ENCODE measurements around the gene P2RX6.
"Not testable (repeated sequence)": the region's sequence is repeated elsewhere in the genome, so short reads cannot be mapped to it uniquely, and the experiment has no call there.

The P2RX6 gene

DNA sequence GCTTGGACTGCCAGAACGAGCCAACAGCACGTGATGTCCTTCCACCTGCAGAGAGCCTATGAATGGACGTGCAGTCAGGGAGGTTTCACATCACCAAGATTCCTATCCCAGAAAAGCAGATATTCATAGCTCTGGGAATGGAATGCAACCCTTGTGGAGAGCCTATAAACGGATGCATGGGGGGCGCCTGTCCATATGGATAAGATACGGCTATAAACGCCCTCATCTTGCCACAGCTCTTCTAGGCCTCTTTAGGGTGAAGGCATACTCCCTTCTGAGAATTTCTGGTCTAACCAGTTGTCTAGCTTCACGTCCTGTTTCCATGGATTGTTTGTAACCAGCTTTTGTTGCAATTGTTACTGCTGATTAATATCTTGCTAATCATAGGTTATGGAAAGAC lies 56.8 kb downstream of the P2RX6 start:
- not testable (repeated sequence) for FAIRE-seq; DNase-seq (ENCODE audit: insufficient read length, low spot score)

- DNase-seq (ENCODE audit: insufficient read length, low spot score): no peak
- no peak for FAIRE-seq
These were observed 58.1 kb downstream of the P2RX6 start for GRCh38 chr22:21073023-21073422.

DNA sequence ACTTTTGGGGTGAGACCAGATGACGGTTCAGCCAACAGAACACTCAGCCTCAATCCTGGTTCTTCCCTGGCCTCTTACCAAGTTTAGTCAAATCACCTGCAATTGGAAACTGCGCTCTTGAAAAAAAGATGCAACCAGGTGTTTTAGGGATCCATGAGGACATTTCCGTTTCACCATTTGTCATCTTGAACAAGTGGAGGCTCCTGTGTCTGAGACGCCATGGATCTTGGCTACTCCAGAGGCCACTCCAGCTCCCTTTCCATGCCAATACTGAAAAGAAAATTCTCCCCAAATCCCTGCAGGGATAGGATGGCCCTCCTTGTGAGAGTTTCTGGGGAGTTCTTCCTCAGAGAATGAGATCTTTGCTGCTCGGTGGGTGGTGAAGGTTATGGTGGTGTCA lies 58.5 kb downstream of the P2RX6 start:
- DNase-seq (ENCODE audit: insufficient read length, low spot score) (no peak), FAIRE-seq (no peak)

GRCh38 chr22:21074102-21074715 lies 59.2 kb downstream of the P2RX6 start:
- FAIRE-seq (no peak), DNase-seq (ENCODE audit: insufficient read length, low spot score) (peak; percentile 33)

DNA sequence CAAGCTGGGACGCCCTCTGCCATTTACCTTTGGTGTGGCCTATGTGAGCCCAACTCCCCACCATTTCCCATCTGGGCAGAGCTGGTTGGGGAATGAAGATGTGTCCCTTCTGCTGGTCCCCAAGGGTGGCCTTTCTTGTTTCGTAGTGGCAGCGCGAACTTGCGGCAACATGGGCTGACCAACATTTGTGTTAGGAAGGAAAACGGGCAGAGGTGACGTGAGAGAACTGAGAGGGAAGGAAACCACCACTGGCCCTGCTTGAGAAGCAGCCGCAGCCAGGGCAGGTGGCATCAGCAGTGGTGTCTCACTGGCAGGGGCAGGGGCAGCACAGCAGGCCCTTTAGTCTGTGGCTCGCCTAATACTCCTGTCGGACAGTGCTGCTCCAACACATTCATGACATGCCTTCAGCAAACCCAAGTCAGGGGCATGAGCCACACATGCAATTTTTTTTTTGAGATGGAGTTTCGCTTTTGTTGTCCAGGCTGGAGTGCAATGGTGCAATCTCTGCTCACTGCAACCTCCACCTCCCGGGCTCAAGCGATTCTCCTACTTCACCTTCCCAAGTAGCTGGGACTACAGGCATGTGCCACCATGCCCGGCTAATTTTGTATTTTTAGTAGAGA lies 60.7 kb downstream of the P2RX6 start:
- DNase-seq (ENCODE audit: insufficient read length, low spot score): no peak
- no peak for FAIRE-seq

- DNase-seq (ENCODE audit: insufficient read length, low spot score) (no peak), FAIRE-seq (no peak)
These were observed 62.1 kb downstream of the P2RX6 start for GRCh38 chr22:21076912-21077625.

All from HTR-8/SVneo (cell line).